IMR-90 (cell line): ENCODE measurements around the gene SMU1. TPM values are rescaled to one million over a fixed set of nuclear protein-coding genes. Genes with fewer than 3 reads are reported as not detected.
A peak's percentile ranks its signal among the peaks of the same experiment; 100 is the strongest.

Experiments used
- ATAC-seq: fragments of 200-7000 bp; cut with Tn5 transposase; 2 replicates; pipeline ENCODE4 v1.9.1; 2020; ENCODE audit warnings: low read depth, mild to moderate bottlenecking, moderate library complexity
- BruUV-seq: library from RNA; stranded (reverse); fragments of 400-500 nt; replicated peaks from 2 replicates; lab custom pipeline; 2021; lab: Mats Ljungman, UMichigan
- CTCF ChIA-PET: fragments of 300-600 bp; formaldehyde crosslinking; extraction: SDS; loops from one replicate; lab custom pipeline; 2021; ENCODE audit warnings: antibody characterized with exemption; lab: Yijun Ruan, JAX
- POLR2A ChIA-PET: fragments of 300-600 bp; sonication (Branson Sonifier 250); formaldehyde crosslinking; loops from one replicate; lab custom pipeline; 2022; ENCODE audit warnings: antibody characterized with exemption; ENCODE audit not compliant: unreplicated experiment; lab: Charles Lee
- DNase-seq: peaks from one replicate; pipeline ENCODE4 v3.0.0; 2013
- H2AFZ ChIP-seq: replicated peaks from 2 replicates; pipeline ENCODE3; 2013; ENCODE audit warnings: low read length, mild to moderate bottlenecking; ENCODE audit not compliant: poor library complexity
- H2AK5ac ChIP-seq: 2 replicates; pipeline ENCODE4 v1.6.1; 2013; ENCODE audit warnings: low read depth, low read length, inconsistent platforms
- H2AK9ac ChIP-seq: replicated peaks from 2 replicates; pipeline ENCODE3; 2013; ENCODE audit warnings: mild to moderate bottlenecking, low read depth, low read length, moderate library complexity; ENCODE audit not compliant: poor library complexity
- H2BK120ac ChIP-seq: 2 replicates; pipeline ENCODE4 v1.6.1; 2013; ENCODE audit warnings: low read depth, low read length, inconsistent platforms
- H2BK15ac ChIP-seq: 3 replicates; pipeline ENCODE4 v1.6.1; 2013; ENCODE audit warnings: low read depth, low read length, inconsistent platforms
- H2BK20ac ChIP-seq: 2 replicates; pipeline ENCODE4 v1.6.1; 2013; ENCODE audit warnings: low read depth, mild to moderate bottlenecking, inconsistent platforms, low read length, moderate library complexity
- H2BK5ac ChIP-seq: 2 replicates; pipeline ENCODE4 v1.6.1; 2013; ENCODE audit warnings: mild to moderate bottlenecking, low read depth, low read length, inconsistent platforms; ENCODE audit not compliant: poor library complexity, severe bottlenecking
- H3K14ac ChIP-seq: replicated peaks from 2 replicates; pipeline ENCODE4 v1.6.1; 2013; ENCODE audit warnings: low read depth, low read length, inconsistent platforms
- H3K18ac ChIP-seq: 2 replicates; pipeline ENCODE4 v1.6.1; 2013; ENCODE audit warnings: low read depth, low read length, control low read depth
- H3K23ac ChIP-seq: 2 replicates; pipeline ENCODE4 v1.6.1; 2013; ENCODE audit warnings: low read depth, low read length, inconsistent platforms
- H3K27ac ChIP-seq: 2 replicates; pipeline ENCODE4 v1.5.1; 2013; ENCODE audit warnings: mild to moderate bottlenecking, control low read depth, low read length; ENCODE audit not compliant: insufficient read depth
- H3K27me3 ChIP-seq: 2 replicates; pipeline ENCODE4 v1.6.1; 2013; ENCODE audit warnings: low read length; ENCODE audit not compliant: control insufficient read depth, insufficient read depth
- H3K36me3 ChIP-seq: 2 replicates; pipeline ENCODE4 v1.6.1; 2013; ENCODE audit warnings: low read length, mixed read lengths; ENCODE audit not compliant: control insufficient read depth, insufficient read depth
- H3K4ac ChIP-seq: 2 replicates; pipeline ENCODE4 v1.6.1; 2013; ENCODE audit warnings: low read depth, low read length, inconsistent platforms
- H3K4me1 ChIP-seq: 2 replicates; pipeline ENCODE4 v1.6.1; 2013; ENCODE audit warnings: low read length, mixed read lengths; ENCODE audit not compliant: control insufficient read depth, insufficient read depth
- H3K4me2 ChIP-seq: 2 replicates; pipeline ENCODE4 v1.6.1; 2013; ENCODE audit warnings: low read depth, mild to moderate bottlenecking, control low read depth, low read length, moderate library complexity
- H3K4me3 ChIP-seq: 2 replicates; pipeline ENCODE4 v1.5.1; 2013; ENCODE audit warnings: low read depth, mild to moderate bottlenecking, control low read depth, low read length, moderate library complexity; ENCODE audit not compliant: insufficient read depth
- H3K56ac ChIP-seq: 2 replicates; pipeline ENCODE4 v1.6.1; 2013; ENCODE audit warnings: low read length, inconsistent platforms; ENCODE audit not compliant: insufficient read depth; ENCODE audit errors: extremely low read depth
- H3K79me1 ChIP-seq, 2 experiments: 2 replicates each; pipeline ENCODE4 v1.6.1; 2013; ENCODE audit warnings: low read length in 2 of 2, inconsistent platforms in 1 of 2, low read depth in 1 of 2
- H3K9ac ChIP-seq: 2 replicates; pipeline ENCODE4 v1.6.1; 2013; ENCODE audit warnings: low read depth, low read length, control low read depth
- H3K9me1 ChIP-seq: 2 replicates; pipeline ENCODE4 v1.6.1; 2013; ENCODE audit warnings: low read length, inconsistent platforms; ENCODE audit not compliant: insufficient read depth
- H3K9me3 ChIP-seq: 2 replicates; pipeline ENCODE4 v1.6.1; 2013; ENCODE audit warnings: low read length; ENCODE audit not compliant: control insufficient read depth, insufficient read depth
- H4K20me1 ChIP-seq: 2 replicates; pipeline ENCODE4 v1.6.1; 2013; ENCODE audit warnings: low read length, inconsistent platforms; ENCODE audit not compliant: insufficient read depth
- H4K5ac ChIP-seq: 2 replicates; pipeline ENCODE4 v1.6.1; 2013; ENCODE audit warnings: mild to moderate bottlenecking, low read depth, low read length, control low read depth
- H4K8ac ChIP-seq, 2 experiments: 2 replicates each; pipeline ENCODE4 v1.6.1; 2013; ENCODE audit warnings: low read depth in 2 of 2, low read length in 2 of 2, control low read depth in 1 of 2, inconsistent platforms in 1 of 2
- H4K91ac ChIP-seq: 2 replicates; pipeline ENCODE4 v1.6.1; 2013; ENCODE audit warnings: low read depth, low read length, inconsistent platforms; ENCODE audit not compliant: insufficient read depth
- CTCF ChIP-seq: conservative IDR thresholded peaks from 2 replicates; pipeline ENCODE4 v1.5.1; 2012; ENCODE audit warnings: mild to moderate bottlenecking, low read depth, low read length, improper control_type of control experiment
- MAFK ChIP-seq: IDR thresholded peaks from 2 replicates; pipeline ENCODE4 v1.6.1; 2012; ENCODE audit warnings: low read depth, low read length, improper control_type of control experiment
- SMC3 ChIP-seq: fragments of 150-350 bp; IDR thresholded peaks from 2 replicates; pipeline ENCODE4 v1.6.1; 2016; ENCODE audit warnings: low read depth, mild to moderate bottlenecking, antibody characterized with exemption, low read length, moderate library complexity
- WGBS, 2 experiments: methylation state at CpG; one replicate each; pipeline versions ENCODE4 v1.1.5 to v1.1.7; 2013; ENCODE audit warnings: missing lambda C conversion rate in 2 of 2; ENCODE audit not compliant: insufficient read length in 1 of 2; ENCODE audit errors: extremely low coverage in 2 of 2; 5-methylcytosine and 5-hydroxymethylcytosine counted together
- dilution Hi-C: fragments of 300-500 bp; cut with HindIII; formaldehyde crosslinking; loops from one replicate; pipeline ENCODE4 v1.14.3; 2018; ENCODE audit warnings: low sequenced_read_pairs; ENCODE audit not compliant: unreplicated experiment
- in situ Hi-C: fragments of 300-500 bp; cut with MboI; formaldehyde crosslinking; loops from 3 replicates; pipeline ENCODE4 v1.14.3; 2019; ENCODE audit warnings: low sequenced_read_pairs, inconsistent platforms, mixed read lengths
- intact Hi-C: fragments of 100-400 bp; cut with micrococcal nuclease; formaldehyde crosslinking; loops from 2 replicates; pipeline ENCODE4 v1.10.0; 2022
- polyA plus RNA-seq, 3 experiments: library from polyadenylated mRNA; depleted of rRNA; stranded (reverse); fragments of >200 nt; gene quantifications; 2 replicates each; pipeline ENCODE4 v1.2.3, GENCODE V29; 2012; ENCODE audit warnings: low replicate concordance in 1 of 3
- total RNA-seq: library from RNA; depleted of rRNA; stranded (reverse); fragments of >200 nt; gene quantifications from 2 replicates; pipeline ENCODE4 v1.2.3, GENCODE V29; 2012

SMU1 gene
- total and polyA plus RNA-seq, 2 of the 4 experiments (the other 2 are of a cell fraction), result 11.1 to 36.0 TPM

GRCh38 chr9:33102551-33103210, 26.2 kb upstream of the SMU1 start:
- no peak overlapping the region; the same call in 1 of the 2 replicates for H3K23ac ChIP-seq
- H3K56ac ChIP-seq, result no peak overlapping the region
- H3K27ac ChIP-seq, result no peak overlapping the region
- in situ Hi-C loops (no loop called here), dilution Hi-C loops (no loop called here), intact Hi-C loops (no loop called here)
- H3K27me3 ChIP-seq, result no peaks in the 10 kb centered on the region
- H3K18ac ChIP-seq, result no peak overlapping the region
- DNase-seq (no peak), ATAC-seq (no peak)
- H3K9me1 ChIP-seq, result peaks cover 25% of the 10 kb centered on the region
- no peak overlapping the region; the same call in 1 of the 2 replicates for H3K14ac ChIP-seq
- H4K91ac ChIP-seq, result no peak overlapping the region; the same call in 1 of the 2 replicates
- H2AK9ac ChIP-seq, result no peak overlapping the region
- H3K9ac ChIP-seq, result no peak overlapping the region
- no peak overlapping the region for H4K8ac ChIP-seq
- peaks cover 25% of the 10 kb centered on the region for H3K4me1 ChIP-seq
- POLR2A ChIA-PET, result no interaction called here
- H4K5ac ChIP-seq, result no peak overlapping the region
- peaks cover 0 to 6% of the 10 kb centered on the region in 2 experiments; a peak in 1 of 4 replicates for H3K79me1 ChIP-seq
- no peaks in the 10 kb centered on the region for H3K9me3 ChIP-seq
- BruUV-seq, result no TSS peak
- TF ChIP-seq SMC3, result no peak
- no peak for TF ChIP-seq MAFK
- TF ChIP-seq CTCF, result no peak
- peak overlapping the region; percentile 6; the same call in 1 of the 2 replicates for H2BK20ac ChIP-seq
- 0 out of 2 replicates have a peak overlapping the region, but pooled peaks have one; percentile 24 for H2BK120ac ChIP-seq
- peak overlapping the region; percentile 64; the same call in 1 of the 2 replicates for H2AK5ac ChIP-seq
- H3K4me2 ChIP-seq, result no peak overlapping the region
- WGBS, 2 experiments, result 92% methylated on average over 5 of the region's 13 CpGs; no CpG with 5 or more reads in 1 of the 2 experiments
- CTCF ChIA-PET, result no interaction called here
- no peaks in the 10 kb centered on the region for H4K20me1 ChIP-seq
- H2BK15ac ChIP-seq, result no peak overlapping the region; the same call in 2 of the 3 replicates
- H2BK5ac ChIP-seq, result no peak overlapping the region
- peak overlapping the region; percentile 4 for H2AFZ ChIP-seq
- no peak overlapping the region for H3K4me3 ChIP-seq
- H3K36me3 ChIP-seq, result no peaks in the 10 kb centered on the region
- peak overlapping the region; percentile 71 for H3K4ac ChIP-seq
